Progenitor cell of endocrine pancreas (in vitro differentiated cells): ENCODE data around the gene TUBGCP6. TPM values are rescaled to one million over a fixed set of nuclear protein-coding genes. Genes with fewer than 3 reads are reported as not detected.

Experiments
- DNase-seq: peaks from one replicate; pipeline ENCODE4 v3.0.0; 2021; ENCODE audit warnings: low spot score; ENCODE audit not compliant: unreplicated experiment
- H3K27ac Mint-ChIP-seq: 2 replicates; pipeline ENCODE4 v1.8.0; 2021; ENCODE audit warnings: mild to moderate bottlenecking, moderate library complexity, mixed read lengths
- H3K27me3 Mint-ChIP-seq: 2 replicates; pipeline ENCODE4 v1.8.0; 2021; ENCODE audit warnings: mixed read lengths
- H3K36me3 Mint-ChIP-seq: 2 replicates; pipeline ENCODE4 v1.8.0; 2022; ENCODE audit warnings: mixed read lengths; ENCODE audit not compliant: insufficient read depth
- H3K4me1 Mint-ChIP-seq: 2 replicates; pipeline ENCODE4 v1.8.0; 2021; ENCODE audit warnings: low read depth, mixed read lengths
- H3K4me3 Mint-ChIP-seq: 2 replicates; pipeline ENCODE4 v1.8.0; 2021; ENCODE audit warnings: low read depth, mild to moderate bottlenecking, moderate library complexity, mixed read lengths
- H3K9me3 Mint-ChIP-seq: 2 replicates; pipeline ENCODE4 v1.8.0; 2021; ENCODE audit warnings: low read depth, mixed read lengths
- total RNA-seq: library from RNA; stranded (reverse); gene quantifications from 2 replicates; pipeline ENCODE4 v1.2.1, GENCODE V29; 2021
- TF ChIP-seq, protein P1 (sequence below): fragments of 200-600 bp; sonication (generic); IDR thresholded peaks from one replicate; pipeline ENCODE4 v1.5.0; 2021; ENCODE audit warnings: antibody characterized with exemption, mild to moderate bottlenecking; ENCODE audit not compliant: unreplicated experiment

TUBGCP6 gene
- total RNA-seq, 1 donor from 2014 or later = 70.9 TPM

DNA sequence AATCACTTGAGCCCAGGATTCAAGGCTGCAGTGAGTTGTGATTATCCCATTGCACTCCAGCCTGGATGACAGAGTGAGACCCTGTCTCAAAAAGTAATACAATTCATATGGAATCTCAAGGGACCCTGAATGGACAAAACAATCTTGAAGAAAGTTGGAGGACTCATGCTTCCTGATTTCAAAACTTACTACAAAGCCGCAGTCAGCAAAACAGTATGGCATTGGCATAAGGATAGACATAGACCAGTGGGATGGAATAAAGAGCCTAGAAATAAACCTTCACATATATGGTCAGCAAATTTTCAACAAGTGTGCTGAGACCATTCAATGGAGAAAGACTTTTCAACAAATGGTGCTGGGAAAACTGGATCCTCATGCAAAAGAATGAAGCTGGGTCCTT, 41.5 kb downstream of the TUBGCP6 start:
- Mint-ChIP-seq H3K36me3 (peaks cover 15% of the 10 kb centered on the region), H3K4me1 (peaks cover 8% of the 10 kb centered on the region), H3K4me3 (no peak overlapping the region), H3K27me3 (no peaks in the 10 kb centered on the region), H3K9me3 (no peaks in the 10 kb centered on the region), H3K27ac (no peak overlapping the region)
- no peak for DNase-seq
- TF ChIP-seq, protein P1, sequence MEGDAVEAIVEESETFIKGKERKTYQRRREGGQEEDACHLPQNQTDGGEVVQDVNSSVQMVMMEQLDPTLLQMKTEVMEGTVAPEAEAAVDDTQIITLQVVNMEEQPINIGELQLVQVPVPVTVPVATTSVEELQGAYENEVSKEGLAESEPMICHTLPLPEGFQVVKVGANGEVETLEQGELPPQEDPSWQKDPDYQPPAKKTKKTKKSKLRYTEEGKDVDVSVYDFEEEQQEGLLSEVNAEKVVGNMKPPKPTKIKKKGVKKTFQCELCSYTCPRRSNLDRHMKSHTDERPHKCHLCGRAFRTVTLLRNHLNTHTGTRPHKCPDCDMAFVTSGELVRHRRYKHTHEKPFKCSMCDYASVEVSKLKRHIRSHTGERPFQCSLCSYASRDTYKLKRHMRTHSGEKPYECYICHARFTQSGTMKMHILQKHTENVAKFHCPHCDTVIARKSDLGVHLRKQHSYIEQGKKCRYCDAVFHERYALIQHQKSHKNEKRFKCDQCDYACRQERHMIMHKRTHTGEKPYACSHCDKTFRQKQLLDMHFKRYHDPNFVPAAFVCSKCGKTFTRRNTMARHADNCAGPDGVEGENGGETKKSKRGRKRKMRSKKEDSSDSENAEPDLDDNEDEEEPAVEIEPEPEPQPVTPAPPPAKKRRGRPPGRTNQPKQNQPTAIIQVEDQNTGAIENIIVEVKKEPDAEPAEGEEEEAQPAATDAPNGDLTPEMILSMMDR = no peak

DNA sequence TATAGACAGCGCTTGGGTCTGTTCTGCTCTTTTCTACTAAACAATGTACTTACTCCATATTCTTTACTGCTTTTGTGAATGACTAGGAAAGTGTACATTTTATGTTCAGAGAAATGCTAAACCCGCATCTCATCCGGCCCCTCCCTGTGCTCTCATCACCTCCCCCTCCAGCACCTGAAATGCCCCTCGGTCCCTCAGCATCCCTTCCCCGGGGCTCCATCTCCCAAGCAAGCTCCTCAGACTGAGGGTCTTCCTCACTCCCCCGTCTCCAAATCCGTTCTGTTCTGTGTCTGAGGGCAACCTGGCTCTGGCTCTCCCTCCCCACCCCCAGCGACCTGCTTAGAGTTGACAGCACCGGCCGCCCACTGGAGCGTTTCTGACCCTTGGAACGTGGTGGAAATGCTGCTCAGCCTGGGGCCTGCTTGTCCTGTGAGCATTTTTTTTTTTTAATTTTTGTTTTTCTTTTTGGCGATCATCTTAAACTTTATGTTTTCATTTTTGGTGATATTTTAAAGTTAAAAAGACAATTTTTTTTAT, 42.6 kb downstream of the TUBGCP6 start:
- no peak for DNase-seq
- Mint-ChIP-seq H3K27me3 (no peaks in the 10 kb centered on the region), H3K27ac (peak overlapping the region; percentile 31), H3K4me1 (peaks cover 8% of the 10 kb centered on the region), H3K36me3 (peaks cover 15% of the 10 kb centered on the region), H3K9me3 (no peaks in the 10 kb centered on the region), H3K4me3 (peak overlapping the region; percentile 78)
- TF ChIP-seq, protein P1 = no peak

DNA sequence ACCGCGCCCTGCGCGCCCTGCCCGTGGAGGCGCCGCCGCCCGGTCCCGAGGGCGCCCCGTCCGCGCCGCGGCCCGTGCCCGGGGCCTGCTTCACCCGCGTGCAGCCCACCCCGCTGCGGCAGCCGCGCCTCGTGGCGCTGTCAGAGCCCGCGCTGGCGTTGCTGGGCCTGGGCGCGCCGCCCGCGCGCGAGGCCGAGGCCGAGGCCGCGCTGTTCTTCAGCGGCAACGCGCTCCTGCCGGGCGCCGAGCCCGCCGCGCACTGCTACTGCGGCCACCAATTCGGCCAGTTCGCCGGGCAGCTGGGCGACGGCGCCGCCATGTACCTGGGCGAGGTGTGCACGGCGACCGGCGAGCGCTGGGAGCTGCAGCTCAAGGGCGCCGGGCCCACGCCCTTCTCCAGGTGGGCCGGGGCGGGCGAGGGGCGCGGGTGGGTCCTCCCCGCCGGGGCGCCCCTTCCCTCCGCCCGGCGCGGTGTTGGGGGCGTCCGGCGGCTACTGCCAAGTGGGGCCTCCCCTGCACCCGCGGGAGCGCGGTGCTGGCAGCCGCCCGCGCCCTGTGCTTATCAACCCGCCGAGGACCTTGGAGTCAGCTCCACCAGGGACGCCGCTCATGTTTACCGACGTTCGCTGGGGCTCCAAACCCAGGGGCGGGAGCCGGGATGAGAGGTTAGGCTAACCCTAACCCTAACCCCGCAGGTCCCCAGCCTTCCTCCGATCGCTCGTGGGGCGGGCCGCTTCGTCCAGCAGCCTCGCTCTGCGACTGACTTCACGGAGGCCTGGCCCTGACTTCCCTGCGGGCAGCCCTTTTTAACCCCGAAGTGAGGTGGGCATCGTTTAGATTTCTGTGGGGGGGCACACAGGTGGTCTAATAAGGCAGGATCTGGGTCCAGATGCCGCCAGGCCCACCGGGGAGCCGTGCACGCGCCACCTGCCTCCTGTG, 43.4 kb downstream of the TUBGCP6 start:
- DNase-seq = no peak
- no peaks in the 10 kb centered on the region for H3K27me3 Mint-ChIP-seq
- H3K27ac Mint-ChIP-seq = peak overlapping the region; percentile 31
- H3K4me1 Mint-ChIP-seq = peaks cover 8% of the 10 kb centered on the region
- H3K36me3 Mint-ChIP-seq = peaks cover 14% of the 10 kb centered on the region
- no peaks in the 10 kb centered on the region for H3K9me3 Mint-ChIP-seq
- TF ChIP-seq, protein P1 = no peak
- H3K4me3 Mint-ChIP-seq = peak overlapping the region; percentile 78

GRCh38 chr22:50200461-50201190, 44.2 kb downstream of the TUBGCP6 start, which contains the start of gene SELENOO:
SELENOO (plus strand) TSS chr22:50201011; CDS start chr22:50201037, 26 bp downstream.
- Mint-ChIP-seq H3K4me1 (peaks cover 8% of the 10 kb centered on the region), H3K27ac (peak within 1 kb of the TSS; percentile 31), H3K36me3 (peaks cover 13% of the 10 kb centered on the region), H3K9me3 (no peaks in the 10 kb centered on the region), H3K4me3 (peak within 1 kb of the TSS; percentile 78), H3K27me3 (no peaks in the 10 kb centered on the region)
- DNase-seq = peak; percentile 86
- TF ChIP-seq, protein P1 = no peak

- peak overlapping the region; percentile 69 for H3K4me3 Mint-ChIP-seq
- no peak for DNase-seq
- TF ChIP-seq, protein P1 = no peak
- H3K27ac Mint-ChIP-seq = no peak overlapping the region
- H3K27me3 Mint-ChIP-seq = no peaks in the 10 kb centered on the region
- no peaks in the 10 kb centered on the region for H3K9me3 Mint-ChIP-seq
- H3K36me3 Mint-ChIP-seq = peaks cover 11% of the 10 kb centered on the region
- peaks cover 8% of the 10 kb centered on the region for H3K4me1 Mint-ChIP-seq
These were observed 44.9 kb downstream of the TUBGCP6 start for GRCh38 chr22:50199829-50200460.
